Cerebellar cortex (tissue), 1 donor: ENCODE results near the gene KIAA1671.

ENCODE experiments used
- DNase-seq: peaks from one replicate; pipeline ENCODE4 v3.0.0-alpha.2; 2015; ENCODE audit warnings: low spot score

The KIAA1671 gene

GRCh38 chr22:24981656-24982055, 29.1 kb downstream of the KIAA1671 start:
- no peak for DNase-seq

- no peak for DNase-seq
Measured at GRCh38 chr22:24982301-24983056, 30.0 kb downstream of the KIAA1671 start.

DNA sequence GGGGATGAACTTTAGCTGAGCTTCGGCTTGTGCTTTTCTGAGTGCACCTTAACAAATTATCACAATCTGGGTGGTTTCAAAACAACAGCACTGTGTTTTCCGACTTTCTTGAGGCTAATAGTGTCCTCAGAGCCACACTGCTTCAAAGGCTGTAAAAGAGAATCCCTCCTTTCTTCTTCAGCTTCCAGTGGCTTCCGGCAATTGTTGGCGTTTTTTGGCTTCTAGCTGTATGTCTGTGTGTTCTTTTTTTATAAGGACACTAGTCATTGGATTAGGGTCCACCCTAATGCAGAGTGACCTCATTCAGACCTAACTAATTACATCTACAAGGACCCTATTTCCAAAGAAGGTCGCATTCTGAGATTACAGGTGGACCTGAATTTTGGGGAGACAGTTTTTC, 30.6 kb downstream of the KIAA1671 start:
- no peak for DNase-seq

GRCh38 chr22:24984122-24984521, 31.6 kb downstream of the KIAA1671 start:
- no peak for DNase-seq

GRCh38 chr22:24985826-24986214, 33.3 kb downstream of the KIAA1671 start:
- DNase-seq = no peak

DNA sequence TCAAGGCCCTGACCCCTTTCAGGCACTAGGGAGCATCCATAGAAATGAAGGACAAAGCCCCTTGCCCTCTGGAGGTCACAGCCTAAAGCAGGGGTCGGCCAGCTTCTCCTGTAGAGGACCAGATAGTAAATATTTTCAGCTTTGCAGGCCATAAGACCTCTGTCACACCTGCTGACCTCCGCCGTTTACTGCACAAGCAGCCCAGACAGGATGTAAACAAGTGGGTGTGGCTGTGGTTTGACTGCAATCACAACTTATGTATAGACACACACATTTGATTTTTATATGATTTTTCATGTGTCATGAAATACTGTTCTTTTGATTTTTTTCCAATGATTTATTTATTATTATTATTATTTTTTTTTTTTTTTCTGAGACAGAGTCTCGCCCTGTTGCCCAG, 34.3 kb downstream of the KIAA1671 start:
- no peak for DNase-seq

GRCh38 chr22:24989135-24989534, 36.6 kb downstream of the KIAA1671 start:
- DNase-seq = no peak

GRCh38 chr22:24989541-24989951, 37.0 kb downstream of the KIAA1671 start:
- no peak for DNase-seq

DNA sequence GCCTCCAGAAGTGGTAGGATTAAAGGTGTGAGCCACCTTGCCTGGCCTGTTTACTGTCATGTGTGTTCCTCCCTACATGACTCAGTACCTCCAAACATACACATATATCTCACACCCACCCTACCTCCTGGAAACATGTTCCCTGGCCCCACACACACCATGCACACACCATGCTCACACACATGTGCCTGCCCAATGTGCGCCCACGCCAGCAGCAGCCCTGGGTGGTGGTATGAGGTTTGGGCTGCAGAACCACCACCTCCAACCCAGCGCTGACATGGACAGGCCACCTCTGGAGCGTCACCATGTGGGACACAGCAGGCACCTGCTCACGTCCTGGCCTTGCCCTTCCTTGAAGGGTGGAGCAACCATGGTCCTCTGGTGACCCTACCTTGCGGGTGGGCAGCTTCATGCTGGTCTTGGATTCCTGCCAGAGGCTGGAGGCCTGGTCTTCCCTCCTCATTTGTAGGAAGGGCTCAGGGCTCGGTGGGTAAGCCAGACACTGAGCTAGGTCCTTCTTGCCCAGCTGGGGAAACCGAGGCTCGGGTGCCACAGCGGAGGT, 37.9 kb downstream of the KIAA1671 start:
- DNase-seq = no peak

- no peak for DNase-seq
Measured at GRCh38 chr22:24992946-24993345, 40.4 kb downstream of the KIAA1671 start.

- no peak for DNase-seq
Measured at GRCh38 chr22:24994070-24994763, 41.7 kb downstream of the KIAA1671 start.

DNA sequence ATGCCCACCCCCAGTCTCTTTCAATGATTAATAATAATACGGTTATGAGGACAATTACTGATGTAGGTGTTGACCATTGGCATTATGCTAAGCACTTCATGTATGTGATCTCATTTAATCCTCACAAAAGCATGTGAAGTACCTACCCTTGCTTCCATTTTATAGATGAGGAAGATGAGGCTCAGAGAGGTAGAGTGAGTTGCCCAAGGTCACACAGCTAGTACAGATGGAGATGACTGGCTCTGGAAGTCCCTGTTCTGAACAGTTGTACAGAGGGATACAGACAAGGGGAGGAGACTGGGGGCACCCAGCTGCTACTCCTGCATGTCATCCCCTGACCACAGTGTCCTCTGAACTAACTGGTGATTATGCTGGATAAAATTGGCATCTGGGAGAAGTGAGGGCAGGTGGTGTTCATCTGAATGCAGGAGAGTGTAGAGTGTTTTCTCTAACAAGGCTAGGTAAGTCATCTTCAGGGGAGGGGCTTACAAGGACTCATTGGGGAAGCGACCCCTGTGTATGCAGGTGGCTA, 43.2 kb downstream of the KIAA1671 start:
- no peak for DNase-seq

DNA sequence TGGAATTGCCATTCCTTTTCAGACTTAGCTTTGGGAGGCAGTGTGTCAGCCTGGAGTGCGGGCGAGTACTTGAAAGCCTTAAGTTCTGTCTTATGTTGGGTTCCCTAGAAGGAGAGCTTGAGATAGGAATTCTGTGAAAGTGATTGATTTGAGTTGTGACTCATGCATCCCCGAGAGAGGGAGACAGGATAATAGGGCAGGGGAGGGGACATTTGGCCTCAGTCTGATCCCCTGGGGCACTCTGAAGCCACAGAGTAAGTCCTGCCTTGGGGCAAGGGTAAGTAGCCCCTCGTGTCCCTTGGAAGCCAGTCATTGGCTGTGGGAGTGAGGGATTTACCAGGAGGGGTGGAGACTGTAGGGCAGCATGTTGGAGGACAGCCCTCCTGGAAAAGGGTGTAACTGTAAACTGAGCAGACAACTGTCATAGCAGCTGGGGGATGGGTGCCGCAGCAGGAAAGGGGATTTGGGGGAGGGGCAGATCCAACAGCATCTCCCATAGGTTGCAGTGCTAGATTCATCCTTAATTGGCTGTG, 44.0 kb downstream of the KIAA1671 start:
- no peak for DNase-seq

DNA sequence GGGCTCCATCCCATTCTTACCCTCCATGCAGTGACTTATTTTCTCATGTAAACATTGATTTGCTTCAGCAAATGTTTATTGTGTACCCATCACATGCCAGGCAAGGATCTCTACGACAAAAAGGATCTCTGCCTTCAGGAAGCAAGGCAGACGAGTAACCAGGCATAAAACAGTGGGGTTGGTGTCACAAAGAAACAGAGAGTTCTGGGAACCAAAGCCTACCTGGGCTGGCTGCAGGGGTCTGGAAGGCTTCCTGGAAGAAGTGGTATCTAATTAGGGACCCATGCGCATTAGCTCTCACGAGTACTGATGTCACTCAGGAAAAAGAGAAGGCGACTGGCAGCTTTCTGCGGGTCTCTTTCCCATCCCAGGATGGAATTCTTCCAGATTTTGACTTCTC, 44.5 kb downstream of the KIAA1671 start:
- no peak for DNase-seq

DNA sequence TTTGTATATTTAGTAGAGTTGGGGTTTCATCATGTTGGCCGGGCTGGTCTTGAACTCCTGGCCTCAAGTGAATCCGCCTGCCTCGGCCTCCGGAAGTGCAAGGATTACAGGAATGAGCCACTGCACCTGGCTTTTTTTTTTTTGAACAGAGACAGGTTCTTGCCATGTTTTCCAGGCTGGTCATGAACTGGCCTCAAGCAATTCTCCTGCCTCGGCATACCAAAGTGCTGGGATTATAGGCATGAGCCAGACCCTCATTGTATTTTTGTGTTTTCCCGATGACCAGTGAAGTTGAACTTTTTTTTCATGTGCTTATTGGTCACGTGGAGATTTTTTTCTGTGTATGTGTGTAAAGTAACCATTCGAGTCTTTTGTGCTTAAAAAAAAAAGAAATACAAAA, 48.2 kb downstream of the KIAA1671 start:
- DNase-seq = no peak

- DNase-seq = no peak
Measured at GRCh38 chr22:25002241-25002985, 49.9 kb downstream of the KIAA1671 start.

DNA sequence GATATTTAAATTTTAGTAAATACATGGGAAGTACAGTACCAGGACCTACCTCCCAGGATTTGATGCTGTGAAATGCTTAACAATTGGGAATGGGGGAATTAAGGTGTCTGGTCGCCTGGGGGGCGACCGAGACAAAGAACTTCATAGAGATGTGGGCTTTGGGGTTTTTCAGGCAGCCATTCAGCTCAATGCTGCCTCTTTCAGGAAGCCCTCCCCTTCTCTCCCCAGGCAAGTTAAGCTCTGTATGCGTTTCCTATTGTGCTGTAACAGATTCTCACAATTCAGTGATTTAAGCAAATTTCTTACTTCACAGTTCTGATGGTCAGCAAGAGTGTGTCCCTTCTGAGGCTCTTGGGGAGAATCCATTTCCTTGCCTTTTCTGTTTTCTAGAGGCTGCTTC, 53.8 kb downstream of the KIAA1671 start:
- DNase-seq = no peak

DNA sequence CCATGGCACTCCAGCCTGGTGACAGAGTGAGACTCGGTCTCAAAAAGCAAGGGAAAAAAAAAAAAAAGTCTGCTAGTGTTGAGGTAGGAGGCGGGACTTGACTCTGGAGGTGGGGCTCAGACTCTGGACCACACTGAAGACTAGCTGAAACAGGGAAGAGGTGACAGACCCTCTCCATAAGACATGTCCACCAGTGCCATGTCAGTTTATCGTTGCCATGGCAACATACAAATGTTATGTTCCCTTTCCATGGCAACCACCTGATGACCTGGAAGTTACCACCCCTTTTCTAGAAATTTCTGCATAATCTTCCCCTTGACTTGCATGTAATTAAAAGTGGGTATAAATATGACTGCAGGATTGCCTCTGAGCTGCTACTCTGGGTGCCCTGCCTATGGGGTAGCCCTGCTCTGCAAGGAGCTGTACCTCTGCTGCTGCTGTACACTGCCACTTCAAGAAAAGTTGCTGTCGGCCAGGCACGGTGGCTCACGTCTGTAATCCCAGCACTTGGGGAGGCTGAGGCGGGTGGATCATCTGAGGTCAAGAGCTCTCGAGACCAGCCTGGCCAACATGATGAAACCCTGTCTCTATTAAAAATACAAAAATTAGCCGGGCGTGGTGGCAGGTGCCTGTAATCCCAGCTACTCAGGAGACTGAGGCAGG, 55.1 kb downstream of the KIAA1671 start:
- DNase-seq = no peak

DNA sequence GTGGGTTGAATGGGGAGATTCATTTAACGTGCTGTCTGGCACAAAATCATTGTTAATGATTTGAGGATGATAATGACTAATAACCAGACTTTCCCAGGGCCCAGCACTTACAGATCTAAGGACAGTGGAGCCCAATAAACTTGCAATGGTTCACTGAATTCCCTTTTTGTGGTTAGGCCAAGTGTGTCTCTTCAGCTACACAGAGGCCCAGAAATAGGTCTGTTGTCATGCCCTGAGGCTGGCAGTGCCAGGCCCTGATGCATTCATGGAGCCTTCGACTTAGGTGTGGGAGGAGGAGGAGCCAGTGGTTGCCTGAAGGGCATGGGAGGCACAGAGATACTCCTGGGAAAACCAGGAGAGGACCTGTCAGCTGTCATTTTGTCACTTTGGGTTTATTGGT, 56.1 kb downstream of the KIAA1671 start:
- DNase-seq = no peak

DNA sequence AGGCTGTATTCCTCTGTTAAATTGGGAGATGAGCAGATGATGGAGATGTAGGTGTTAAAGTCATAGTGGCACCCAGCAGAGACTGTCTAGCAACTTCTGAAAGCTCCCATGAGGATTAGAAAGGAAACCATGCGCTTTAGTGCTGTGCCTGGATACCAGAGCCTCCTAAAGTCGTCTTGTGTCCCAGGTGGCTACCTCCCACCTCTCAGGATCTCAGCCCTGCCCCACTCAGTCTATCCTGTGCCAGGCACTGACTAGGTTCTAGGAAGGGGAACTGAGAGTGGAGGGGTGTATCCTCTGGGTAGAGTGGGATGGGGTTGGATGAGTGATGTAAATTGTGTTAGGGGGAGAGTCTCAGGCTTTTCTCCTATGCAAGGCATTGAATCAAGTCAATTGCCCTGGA, 60.2 kb downstream of the KIAA1671 start:
- DNase-seq = no peak

DNA sequence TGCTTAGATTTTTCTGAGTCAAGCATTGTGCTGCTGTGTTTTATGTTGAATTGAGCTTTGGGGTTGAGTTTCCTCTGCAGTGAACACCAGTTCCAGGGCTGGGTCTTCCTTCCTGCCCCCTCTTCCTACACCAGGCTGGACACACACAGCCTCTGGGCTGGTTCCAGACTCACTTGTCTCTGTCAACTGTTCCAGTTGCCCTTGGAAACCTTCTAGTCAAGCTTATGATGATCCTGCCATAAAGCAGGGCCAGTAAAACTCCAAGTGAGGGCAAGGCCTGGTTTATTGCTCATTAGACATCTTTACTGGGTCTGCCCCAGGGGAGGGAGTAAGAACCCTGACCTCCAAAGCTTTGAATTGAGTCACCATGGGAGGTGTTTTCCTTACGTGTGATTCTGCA, 61.1 kb downstream of the KIAA1671 start:
- DNase-seq = no peak
